Activated effector memory CD4-positive, alpha-beta T cell treated with Interleukin-2 at 50 U/mL for 16 hours (primary cell): ENCODE data around the gene FBXO3.

Source experiments
- DNase-seq: peaks from one replicate; pipeline ENCODE4 v3.0.0-alpha.2; 2020

Gene FBXO3

DNA sequence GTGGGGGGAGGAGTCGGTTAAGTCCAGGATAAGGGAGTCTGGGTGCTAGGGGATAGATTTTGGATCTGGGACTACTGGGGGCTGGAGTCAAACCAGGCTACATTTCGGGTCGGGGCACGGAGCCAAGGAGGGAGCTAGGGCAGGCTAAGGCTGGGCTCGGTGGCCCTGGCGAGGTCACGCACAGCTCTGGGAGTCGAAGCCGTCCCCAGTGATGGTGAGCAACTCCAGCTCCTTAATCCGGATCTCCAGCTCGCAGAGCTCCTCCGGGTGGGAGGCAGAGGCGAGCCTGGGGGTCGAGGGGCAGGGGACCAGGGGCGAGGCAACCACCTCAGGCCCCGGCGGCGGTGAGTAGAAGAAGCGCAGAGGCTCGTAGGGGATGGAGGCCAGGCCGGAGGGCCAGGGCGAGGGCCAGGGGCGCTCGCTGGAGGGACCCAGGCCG, 74.2 kb downstream of the FBXO3 start:
- DNase-seq, result no peak

DNA sequence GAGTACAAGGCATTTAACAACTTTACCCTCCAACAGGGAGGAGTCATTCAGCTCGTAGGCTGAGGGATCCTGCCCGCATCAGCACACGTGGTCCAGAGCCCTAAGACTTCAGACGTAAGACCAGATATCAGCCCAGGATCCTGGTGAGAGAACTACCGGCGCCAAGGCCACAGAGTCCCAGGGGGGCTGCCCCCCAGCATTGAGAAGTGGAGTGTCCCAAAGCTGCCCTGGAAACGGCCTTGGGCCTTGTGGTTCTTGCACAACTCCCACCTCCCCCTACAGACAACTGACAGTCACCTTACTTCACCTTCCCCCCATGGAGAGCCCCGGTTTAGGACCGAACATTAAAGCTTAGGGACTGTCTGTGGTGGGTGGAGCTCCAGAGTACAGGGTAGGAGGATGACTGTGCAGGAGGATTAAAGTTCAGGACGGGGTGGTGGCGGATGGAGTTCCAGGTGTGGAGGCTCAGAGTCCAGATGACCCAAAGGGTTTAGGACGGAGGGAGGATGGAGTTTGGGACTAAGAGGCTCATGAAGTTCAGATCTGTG, 74.7 kb downstream of the FBXO3 start:
- DNase-seq, result no peak

DNA sequence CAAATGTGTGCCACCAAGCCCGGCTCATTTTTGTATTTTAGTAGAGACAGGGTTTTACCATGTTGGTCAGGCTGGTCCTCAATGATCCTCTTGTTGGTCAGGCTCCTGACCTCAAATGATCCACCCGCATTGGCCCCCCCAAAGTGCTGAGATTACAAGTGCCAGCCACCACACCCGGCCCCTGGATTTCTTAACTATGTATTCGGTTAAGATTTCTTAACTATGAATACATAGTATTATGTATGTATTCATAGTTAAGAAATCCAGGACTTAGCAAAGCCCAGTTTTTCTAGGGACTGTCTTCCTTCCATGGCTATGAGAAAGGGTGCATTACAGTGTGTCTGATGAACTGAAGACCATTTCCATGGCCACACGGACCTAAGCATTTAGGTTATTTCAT, 75.4 kb downstream of the FBXO3 start:
- DNase-seq, result no peak

DNA sequence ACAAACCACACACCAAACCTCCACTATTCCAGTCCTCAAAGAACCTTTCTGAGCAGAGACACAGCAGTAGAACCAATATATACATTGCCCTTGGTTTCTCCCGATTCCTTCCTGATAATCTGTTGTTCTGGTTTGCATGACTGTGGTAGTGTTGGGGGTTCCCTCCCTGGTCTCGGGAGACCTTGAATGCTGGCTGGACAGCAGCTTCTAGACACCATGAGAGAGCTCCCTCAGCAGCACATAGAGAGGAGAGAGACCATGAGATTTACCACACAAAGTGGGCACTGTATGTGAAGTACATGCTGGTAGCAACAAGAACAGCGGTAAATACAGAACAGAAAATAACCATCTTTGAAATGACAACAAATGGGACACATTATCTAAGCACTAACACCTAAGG, 76.3 kb downstream of the FBXO3 start:
- DNase-seq, result no peak

DNA sequence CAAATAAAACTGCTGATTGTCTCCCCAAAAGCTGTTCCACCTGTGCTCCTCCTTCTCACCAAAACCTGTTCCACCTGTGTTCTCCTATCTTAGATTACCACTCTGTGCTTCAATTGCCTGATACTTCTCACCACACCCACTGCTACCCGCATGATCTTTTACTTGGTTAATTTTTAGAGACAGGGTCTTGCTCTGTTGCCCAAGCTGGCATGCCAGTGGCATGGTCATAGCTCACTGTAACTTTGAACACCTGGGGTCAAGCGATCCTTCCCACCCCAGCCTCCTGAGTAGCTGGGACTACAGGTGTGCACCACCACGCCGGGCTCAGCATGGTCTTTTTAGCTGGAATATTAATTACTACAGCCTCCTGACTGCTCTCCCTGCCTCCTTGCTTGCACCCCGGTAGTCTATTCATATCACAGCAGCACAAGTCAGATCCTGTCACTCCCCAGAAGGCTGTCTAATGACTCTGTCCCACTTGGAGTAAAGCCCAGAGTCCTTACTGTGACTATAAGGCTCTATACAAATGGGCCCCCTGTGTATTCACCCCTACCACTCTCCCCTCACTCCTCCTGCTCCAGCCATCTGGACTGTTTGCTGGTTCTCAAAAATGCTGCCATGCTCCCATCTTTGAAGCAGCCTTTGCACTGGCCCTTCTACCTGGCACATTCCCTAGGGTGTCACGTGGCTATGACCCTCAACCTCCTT, 77.2 kb downstream of the FBXO3 start:
- DNase-seq, result no peak

DNA sequence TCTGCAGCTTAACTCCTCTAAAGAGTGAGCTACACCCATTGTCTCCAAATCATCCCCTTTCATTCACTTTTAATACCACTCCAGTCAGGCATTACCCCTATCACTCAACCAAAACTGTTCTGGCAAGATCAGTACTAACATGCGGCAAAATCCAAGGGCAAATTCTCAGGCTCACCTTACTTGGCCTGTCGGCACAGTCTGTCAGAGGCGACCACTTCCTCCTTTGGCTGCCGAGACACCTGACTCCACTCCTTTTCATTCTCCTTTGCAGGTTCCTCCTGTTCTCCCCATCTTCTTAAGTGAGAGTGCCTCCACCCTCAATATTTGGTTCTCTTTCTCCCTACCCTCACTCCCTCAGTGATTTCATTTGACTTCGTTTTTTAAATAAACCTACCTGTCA, 77.9 kb downstream of the FBXO3 start:
- DNase-seq, result no peak

DNA sequence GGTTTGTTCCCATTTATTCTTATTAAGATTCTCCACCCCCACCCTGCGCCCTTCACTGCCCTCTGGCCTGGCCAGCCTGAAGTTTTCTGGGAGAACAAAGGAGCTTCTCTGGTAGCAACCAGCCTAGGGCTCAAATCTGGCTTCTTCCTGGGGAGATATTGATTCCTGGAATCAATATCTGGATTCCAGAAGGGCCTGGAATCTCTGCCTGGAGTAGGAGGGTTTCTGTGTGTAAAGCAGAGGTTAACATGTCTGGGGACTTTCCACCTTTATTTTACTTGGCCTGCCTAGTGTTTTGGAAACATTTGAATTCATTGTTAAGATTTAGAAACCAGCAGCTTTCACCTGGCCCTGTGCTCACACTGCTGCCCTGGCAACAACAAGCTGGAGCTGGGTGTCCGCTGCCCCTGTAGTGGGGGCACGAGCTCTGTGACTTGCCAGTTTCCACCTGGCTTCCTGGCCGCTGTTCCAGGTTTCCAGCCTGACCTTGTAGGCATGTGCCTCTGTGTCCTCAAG, 79.2 kb downstream of the FBXO3 start:
- DNase-seq, result no peak

DNA sequence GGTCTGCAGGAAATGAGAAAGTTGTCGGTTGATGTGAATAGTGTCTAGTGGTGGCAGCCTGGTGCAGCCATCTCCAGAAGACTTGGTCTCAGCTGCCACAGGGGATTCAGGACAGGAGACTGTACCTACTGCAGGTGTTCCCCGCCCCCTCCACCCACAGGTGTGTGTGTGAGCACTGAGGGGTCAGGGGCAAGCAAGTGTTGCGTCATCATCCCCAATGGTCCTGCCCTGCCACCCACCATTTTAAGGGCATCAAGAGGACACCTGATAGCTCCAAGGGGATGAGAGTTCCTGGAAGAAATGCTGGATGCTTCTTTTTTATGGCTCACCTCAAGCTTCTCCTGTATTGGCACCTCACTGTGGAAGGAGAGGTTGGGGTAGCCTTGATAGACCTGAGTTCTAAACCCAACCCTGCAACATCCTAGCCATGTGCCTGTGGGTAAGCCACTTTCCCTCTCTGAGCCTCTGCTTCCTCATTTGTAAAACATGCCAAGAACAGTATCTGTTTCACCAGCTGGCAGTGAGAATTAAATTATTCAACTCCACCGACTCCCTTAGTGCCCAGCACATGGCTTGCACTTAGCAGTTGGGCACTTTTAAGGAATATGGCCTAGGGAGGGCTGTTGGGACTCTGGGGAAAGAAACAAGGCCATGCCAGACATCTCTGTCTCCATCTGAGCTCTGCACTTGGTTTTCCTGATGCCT, 79.8 kb downstream of the FBXO3 start:
- no peak for DNase-seq

DNA sequence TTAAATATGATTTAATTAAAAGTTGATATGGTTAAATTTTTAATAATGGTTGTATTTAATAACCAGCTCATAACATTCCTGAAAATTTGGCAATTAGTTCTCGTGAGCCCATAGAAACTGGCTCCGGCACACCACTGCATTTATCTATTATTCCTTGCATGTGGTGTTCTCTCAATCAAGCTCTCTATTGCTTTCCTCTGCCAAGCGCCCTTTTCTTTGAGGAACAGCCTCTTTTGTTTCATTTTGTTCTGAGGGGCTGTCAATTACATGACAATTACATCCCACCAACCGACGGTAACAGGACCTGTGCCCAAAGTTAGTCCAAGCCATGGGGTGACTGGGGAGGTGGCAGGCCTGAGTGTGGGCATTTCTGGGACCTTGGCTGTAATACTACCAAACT, 81.8 kb downstream of the FBXO3 start:
- no peak for DNase-seq

DNA sequence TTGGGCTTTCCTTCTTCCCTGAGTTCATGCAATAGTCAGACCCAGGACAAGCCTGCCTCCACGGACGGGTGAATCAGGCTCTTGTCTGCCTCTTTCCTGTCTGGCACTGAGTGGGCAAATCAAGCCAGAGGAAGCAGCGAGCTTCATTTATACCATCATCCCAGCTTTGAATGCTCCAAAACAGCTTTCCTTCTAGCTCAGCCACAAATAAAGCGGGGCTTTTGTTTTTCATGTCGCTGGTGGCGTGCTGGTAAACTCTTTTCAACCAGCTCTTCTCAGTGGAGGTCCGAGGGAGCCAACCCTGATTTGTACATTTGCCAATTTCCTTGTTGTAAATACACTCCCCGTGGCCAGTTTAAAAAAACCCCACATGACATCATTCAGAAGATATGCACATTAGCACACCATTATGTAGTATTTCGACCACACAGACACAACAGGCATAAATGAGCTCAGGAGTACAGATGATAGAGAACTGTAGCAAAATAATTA, 82.3 kb downstream of the FBXO3 start:
- DNase-seq, result no peak

DNA sequence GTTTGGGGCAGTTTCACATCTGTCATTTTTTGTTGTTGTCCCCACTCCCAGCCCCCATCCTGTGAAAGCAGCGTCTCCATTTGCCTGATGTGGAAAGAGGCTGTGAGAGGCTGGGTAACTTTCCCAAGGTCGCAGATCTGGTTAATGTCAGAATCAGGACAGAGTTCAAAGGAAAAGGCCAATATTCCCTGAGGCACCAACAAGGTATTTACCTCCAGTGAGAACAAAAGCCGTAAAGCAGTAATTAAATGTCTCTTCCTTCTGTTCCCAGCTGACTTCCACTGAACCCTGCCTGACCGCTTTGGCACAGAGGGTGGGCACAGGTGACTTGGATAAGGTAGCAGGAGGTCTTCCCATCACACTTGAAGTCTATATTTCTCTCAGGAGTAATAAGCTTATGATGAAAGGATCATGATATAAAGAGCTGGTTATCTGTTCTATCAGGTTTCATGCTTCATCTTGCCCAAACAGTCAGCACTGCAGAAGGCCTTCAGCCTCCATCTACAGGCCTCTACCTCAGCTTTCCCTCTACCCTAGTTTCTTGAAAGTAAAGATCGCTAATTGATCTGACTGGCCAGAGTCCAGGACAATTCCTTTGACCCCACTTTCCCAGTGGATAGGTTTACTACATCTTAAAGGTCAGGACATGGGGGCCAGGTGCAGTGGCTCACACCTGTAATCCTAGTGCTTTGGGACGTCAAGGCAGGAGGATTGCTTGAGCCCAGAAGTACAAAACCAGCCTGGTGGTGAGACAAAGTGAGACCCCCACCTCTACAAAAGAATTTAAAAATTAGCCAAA, 83.1 kb downstream of the FBXO3 start:
- no peak for DNase-seq
